ENCODE measurements around the gene PLA2G2D. TPM values are rescaled to one million over a fixed set of nuclear protein-coding genes. Genes with fewer than 3 reads are reported as not detected.

Gene PLA2G2D
- total RNA-seq, 1 donor from 2014 or later, result not detected

DNA sequence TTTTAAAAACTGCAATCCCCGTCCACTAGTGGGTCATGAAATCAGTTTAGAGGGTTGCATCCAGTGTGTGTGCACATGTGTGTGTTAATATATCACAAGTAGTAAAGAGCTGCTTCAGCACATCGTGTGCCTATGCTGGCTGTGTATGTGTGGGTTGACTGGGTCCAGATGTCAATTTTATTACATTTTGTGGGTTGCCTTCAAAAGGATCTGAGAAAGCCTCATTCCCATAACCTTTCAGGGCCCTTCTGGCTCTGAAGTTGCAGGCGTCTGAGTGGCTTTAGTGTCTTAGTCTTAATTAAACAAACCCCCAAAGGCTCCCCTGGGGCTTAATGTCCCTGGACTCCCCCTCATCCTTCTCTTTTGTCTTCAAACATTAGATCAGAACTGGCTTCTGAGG is 19.8 kb downstream of the PLA2G2D start:
- Mint-ChIP-seq H3K27ac (no peak overlapping the region), H3K36me3 (ENCODE audit: insufficient read depth) (no peaks in the 10 kb centered on the region), H3K4me3 (ENCODE audit: low read depth) (no peak overlapping the region), H3K27me3 (peaks cover 16% of the 10 kb centered on the region), H3K9me3 (ENCODE audit: low read depth) (peaks cover 11% of the 10 kb centered on the region), H3K4me1 (ENCODE audit: low read depth) (no peaks in the 10 kb centered on the region)
- no peak for DNase-seq (ENCODE audit: low spot score, unreplicated experiment)
- TF ChIP-seq, protein P1, sequence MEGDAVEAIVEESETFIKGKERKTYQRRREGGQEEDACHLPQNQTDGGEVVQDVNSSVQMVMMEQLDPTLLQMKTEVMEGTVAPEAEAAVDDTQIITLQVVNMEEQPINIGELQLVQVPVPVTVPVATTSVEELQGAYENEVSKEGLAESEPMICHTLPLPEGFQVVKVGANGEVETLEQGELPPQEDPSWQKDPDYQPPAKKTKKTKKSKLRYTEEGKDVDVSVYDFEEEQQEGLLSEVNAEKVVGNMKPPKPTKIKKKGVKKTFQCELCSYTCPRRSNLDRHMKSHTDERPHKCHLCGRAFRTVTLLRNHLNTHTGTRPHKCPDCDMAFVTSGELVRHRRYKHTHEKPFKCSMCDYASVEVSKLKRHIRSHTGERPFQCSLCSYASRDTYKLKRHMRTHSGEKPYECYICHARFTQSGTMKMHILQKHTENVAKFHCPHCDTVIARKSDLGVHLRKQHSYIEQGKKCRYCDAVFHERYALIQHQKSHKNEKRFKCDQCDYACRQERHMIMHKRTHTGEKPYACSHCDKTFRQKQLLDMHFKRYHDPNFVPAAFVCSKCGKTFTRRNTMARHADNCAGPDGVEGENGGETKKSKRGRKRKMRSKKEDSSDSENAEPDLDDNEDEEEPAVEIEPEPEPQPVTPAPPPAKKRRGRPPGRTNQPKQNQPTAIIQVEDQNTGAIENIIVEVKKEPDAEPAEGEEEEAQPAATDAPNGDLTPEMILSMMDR (IDR thresholded peaks at IDR 0.05; ENCODE audit: unreplicated experiment), result no peak

- H3K4me1 Mint-ChIP-seq (ENCODE audit: low read depth), result no peaks in the 10 kb centered on the region
- DNase-seq (ENCODE audit: low spot score, unreplicated experiment), result no peak
- no peak overlapping the region for H3K4me3 Mint-ChIP-seq (ENCODE audit: low read depth)
- H3K36me3 Mint-ChIP-seq (ENCODE audit: insufficient read depth), result no peaks in the 10 kb centered on the region
- H3K27ac Mint-ChIP-seq, result no peak overlapping the region
- peaks cover 11% of the 10 kb centered on the region for H3K9me3 Mint-ChIP-seq (ENCODE audit: low read depth)
- H3K27me3 Mint-ChIP-seq, result peaks cover 31% of the 10 kb centered on the region
- TF ChIP-seq, protein P1 (IDR thresholded peaks at IDR 0.05; ENCODE audit: unreplicated experiment), result no peak
Measured at GRCh38 chr1:20096840-20097447, 22.4 kb downstream of the PLA2G2D start.

GRCh38 chr1:20095564-20096434 is 23.5 kb downstream of the PLA2G2D start:
- H3K4me3 Mint-ChIP-seq (ENCODE audit: low read depth), result no peak overlapping the region
- H3K36me3 Mint-ChIP-seq (ENCODE audit: insufficient read depth), result no peaks in the 10 kb centered on the region
- no peak overlapping the region for H3K27ac Mint-ChIP-seq

GRCh38 chr1:20093940-20094391 is 25.4 kb downstream of the PLA2G2D start:
- no peaks in the 10 kb centered on the region for H3K4me1 Mint-ChIP-seq (ENCODE audit: low read depth)
- H3K27me3 Mint-ChIP-seq, result peaks cover 40% of the 10 kb centered on the region
- H3K4me3 Mint-ChIP-seq (ENCODE audit: low read depth), result no peak overlapping the region
- TF ChIP-seq, protein P1 (IDR thresholded peaks at IDR 0.05; ENCODE audit: unreplicated experiment), result no peak
- H3K27ac Mint-ChIP-seq, result no peak overlapping the region
- peaks cover 11% of the 10 kb centered on the region for H3K9me3 Mint-ChIP-seq (ENCODE audit: low read depth)
- no peaks in the 10 kb centered on the region for H3K36me3 Mint-ChIP-seq (ENCODE audit: insufficient read depth)
- no peak for DNase-seq (ENCODE audit: low spot score, unreplicated experiment)

More at GRCh38 chr1:20095564-20096434, 23.5 kb downstream of the PLA2G2D start:
- no peak for DNase-seq (ENCODE audit: low spot score, unreplicated experiment)
- TF ChIP-seq, protein P1 (IDR thresholded peaks at IDR 0.05; ENCODE audit: unreplicated experiment), result no peak
- no peaks in the 10 kb centered on the region for H3K4me1 Mint-ChIP-seq (ENCODE audit: low read depth)
- H3K9me3 Mint-ChIP-seq (ENCODE audit: low read depth), result peaks cover 11% of the 10 kb centered on the region
- peaks cover 37% of the 10 kb centered on the region for H3K27me3 Mint-ChIP-seq

- H3K36me3 Mint-ChIP-seq (ENCODE audit: insufficient read depth), result no peaks in the 10 kb centered on the region
- peaks cover 40% of the 10 kb centered on the region for H3K27me3 Mint-ChIP-seq
- peaks cover 11% of the 10 kb centered on the region for H3K9me3 Mint-ChIP-seq (ENCODE audit: low read depth)
- no peak overlapping the region for H3K27ac Mint-ChIP-seq
- DNase-seq (ENCODE audit: low spot score, unreplicated experiment), result no peak
- no peaks in the 10 kb centered on the region for H3K4me1 Mint-ChIP-seq (ENCODE audit: low read depth)
- no peak overlapping the region for H3K4me3 Mint-ChIP-seq (ENCODE audit: low read depth)
- TF ChIP-seq, protein P1 (IDR thresholded peaks at IDR 0.05; ENCODE audit: unreplicated experiment), result no peak
Measured at GRCh38 chr1:20093303-20093702, 26.0 kb downstream of the PLA2G2D start.

All from progenitor cell of endocrine pancreas (in vitro differentiated cells).